GM23248 (cell line): ENCODE measurements around the gene HLCS.

ENCODE experiments used
- EZH2 ChIP-seq: fragments of 200-600 bp; sonication (generic); IDR thresholded peaks from 2 replicates; pipeline ENCODE4 v1.6.1; 2018; ENCODE audit warnings: antibody characterized with exemption, mild to moderate bottlenecking; ENCODE audit not compliant: insufficient read depth, poor library complexity, severe bottlenecking
- EZH2phosphoT487 ChIP-seq: fragments of 200-600 bp; sonication (generic); IDR thresholded peaks from 2 replicates; pipeline ENCODE4 v1.6.1; 2018; ENCODE audit warnings: antibody characterized with exemption, moderate library complexity, mild to moderate bottlenecking, low read depth; ENCODE audit not compliant: insufficient read depth

DNA sequence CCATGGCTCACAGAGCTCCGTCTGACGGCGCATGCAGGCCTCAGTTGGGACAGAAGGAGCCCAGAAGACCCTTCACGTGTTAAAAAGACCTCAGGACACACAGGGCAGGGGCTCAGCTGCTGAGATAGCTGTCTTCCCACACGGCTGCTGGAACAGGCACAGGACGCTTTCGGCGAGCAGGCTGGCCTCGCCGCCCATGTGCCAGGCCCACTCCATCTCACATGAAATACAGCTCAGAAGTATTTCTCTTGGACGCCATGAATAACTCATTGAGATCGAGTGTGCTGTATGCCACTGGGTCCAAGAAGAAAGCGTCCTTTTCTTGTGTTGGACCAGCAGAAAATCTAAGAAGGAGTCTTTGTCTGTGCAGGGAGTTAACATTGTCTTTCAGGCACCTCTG lies 198.0 kb downstream of the HLCS start:
- TF ChIP-seq EZH2phosphoT487 (no peak), EZH2 (no peak)
